HG03571 (cell line): ENCODE measurements around the gene MON1A.

Experiments
- ATAC-seq: cut with Tn5 transposase; IDR thresholded peaks from one replicate; pipeline ENCODE4 v1.9.1; 2021; ENCODE audit not compliant: unreplicated experiment

Gene MON1A

GRCh38 chr3:49895791-49896190 lies 33.8 kb downstream of the MON1A start:
- no peak for ATAC-seq

- ATAC-seq: no peak
Measured at GRCh38 chr3:49889296-49889695, 40.3 kb downstream of the MON1A start.

- ATAC-seq: no peak
Measured at GRCh38 chr3:49886922-49887265, 42.7 kb downstream of the MON1A start.

GRCh38 chr3:49883998-49884397 lies 45.6 kb downstream of the MON1A start:
- no peak for ATAC-seq

- ATAC-seq: no peak
Measured at GRCh38 chr3:49882166-49882565, 47.4 kb downstream of the MON1A start.

- ATAC-seq: no peak
Measured at GRCh38 chr3:49880581-49881315, 48.9 kb downstream of the MON1A start.

GRCh38 chr3:49879721-49880120 lies 49.9 kb downstream of the MON1A start:
- no peak for ATAC-seq

- ATAC-seq: no peak
Measured at GRCh38 chr3:49878686-49879085, 50.9 kb downstream of the MON1A start.

- no peak for ATAC-seq
Measured at GRCh38 chr3:49877716-49878115, 51.9 kb downstream of the MON1A start.

GRCh38 chr3:49876567-49876966 lies 53.0 kb downstream of the MON1A start:
- ATAC-seq: no peak

- no peak for ATAC-seq
Measured at GRCh38 chr3:49873623-49874022, 56.0 kb downstream of the MON1A start.

GRCh38 chr3:49872801-49873281 lies 56.8 kb downstream of the MON1A start:
- ATAC-seq: no peak

- ATAC-seq: no peak
Measured at GRCh38 chr3:49871531-49872153, 58.0 kb downstream of the MON1A start.

- ATAC-seq: no peak
Measured at GRCh38 chr3:49869525-49870126, 60.0 kb downstream of the MON1A start, which contains the start of gene CAMKV. Gene CAMKV (minus strand): TSS chr3:49869906. CDS start chr3:49862388, 7,518 bp downstream.

GRCh38 chr3:49868862-49869466 lies 60.6 kb downstream of the MON1A start:
- no peak for ATAC-seq

GRCh38 chr3:49867871-49868321 lies 61.7 kb downstream of the MON1A start:
- no peak for ATAC-seq

GRCh38 chr3:49867400-49867799 lies 62.2 kb downstream of the MON1A start:
- ATAC-seq: no peak

- no peak for ATAC-seq
Measured at GRCh38 chr3:49865198-49865784, 64.3 kb downstream of the MON1A start.

GRCh38 chr3:49864505-49864904 lies 65.1 kb downstream of the MON1A start:
- ATAC-seq: no peak

- no peak for ATAC-seq
Measured at GRCh38 chr3:49859576-49860305, 69.9 kb downstream of the MON1A start.
